Measurements from ENCODE around the gene MFAP1.

DNA sequence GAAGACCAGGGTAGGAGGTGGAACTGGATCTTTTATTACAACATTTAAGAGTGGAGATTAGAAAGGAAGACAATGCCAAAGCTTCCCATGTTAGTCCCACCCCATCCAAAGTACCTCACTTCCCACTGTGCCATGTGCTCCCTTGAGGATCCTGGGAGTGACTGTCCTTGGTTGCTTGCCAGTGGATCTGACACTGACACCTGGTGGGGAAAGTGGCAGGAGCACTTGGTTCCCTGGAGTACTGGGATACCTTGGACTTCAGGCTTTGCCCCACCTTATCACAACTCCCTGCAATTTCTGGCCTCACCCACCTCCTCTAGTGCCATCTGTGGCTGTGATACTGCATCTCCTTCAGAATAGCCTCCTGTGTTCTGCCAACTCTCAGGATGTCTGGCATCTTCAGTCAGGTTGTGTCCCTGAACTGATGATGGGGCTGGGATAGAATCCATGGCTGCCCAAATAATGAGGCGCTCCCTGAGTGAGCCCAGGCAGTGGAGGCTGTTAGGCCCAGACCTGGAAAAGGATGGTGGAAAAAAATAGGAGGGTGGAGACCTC is 49.0 kb downstream of the MFAP1 start:
- TF ChIP-seq, protein P1, sequence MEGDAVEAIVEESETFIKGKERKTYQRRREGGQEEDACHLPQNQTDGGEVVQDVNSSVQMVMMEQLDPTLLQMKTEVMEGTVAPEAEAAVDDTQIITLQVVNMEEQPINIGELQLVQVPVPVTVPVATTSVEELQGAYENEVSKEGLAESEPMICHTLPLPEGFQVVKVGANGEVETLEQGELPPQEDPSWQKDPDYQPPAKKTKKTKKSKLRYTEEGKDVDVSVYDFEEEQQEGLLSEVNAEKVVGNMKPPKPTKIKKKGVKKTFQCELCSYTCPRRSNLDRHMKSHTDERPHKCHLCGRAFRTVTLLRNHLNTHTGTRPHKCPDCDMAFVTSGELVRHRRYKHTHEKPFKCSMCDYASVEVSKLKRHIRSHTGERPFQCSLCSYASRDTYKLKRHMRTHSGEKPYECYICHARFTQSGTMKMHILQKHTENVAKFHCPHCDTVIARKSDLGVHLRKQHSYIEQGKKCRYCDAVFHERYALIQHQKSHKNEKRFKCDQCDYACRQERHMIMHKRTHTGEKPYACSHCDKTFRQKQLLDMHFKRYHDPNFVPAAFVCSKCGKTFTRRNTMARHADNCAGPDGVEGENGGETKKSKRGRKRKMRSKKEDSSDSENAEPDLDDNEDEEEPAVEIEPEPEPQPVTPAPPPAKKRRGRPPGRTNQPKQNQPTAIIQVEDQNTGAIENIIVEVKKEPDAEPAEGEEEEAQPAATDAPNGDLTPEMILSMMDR (conservative IDR thresholded peaks at IDR 0.05 in 1 of 2, IDR thresholded peaks at IDR 0.05 in 1 of 2; ENCODE audit: low read depth in 1 of 2, low read length in 2 of 2), result peak; percentile 3 to 21
- no peak for TF ChIP-seq EZH2 (IDR thresholded peaks at IDR 0.05; ENCODE audit: low read length, missing control alignments)

All from fibroblast of lung (primary cell).